Ecto neural progenitor cell (in vitro differentiated cells): ENCODE data around the gene ROPN1L.

ENCODE experiments used
- DNase-seq: peaks from one replicate; pipeline ENCODE4 v3.0.0-alpha.2; 2018; ENCODE audit warnings: low spot score

The ROPN1L gene

DNA sequence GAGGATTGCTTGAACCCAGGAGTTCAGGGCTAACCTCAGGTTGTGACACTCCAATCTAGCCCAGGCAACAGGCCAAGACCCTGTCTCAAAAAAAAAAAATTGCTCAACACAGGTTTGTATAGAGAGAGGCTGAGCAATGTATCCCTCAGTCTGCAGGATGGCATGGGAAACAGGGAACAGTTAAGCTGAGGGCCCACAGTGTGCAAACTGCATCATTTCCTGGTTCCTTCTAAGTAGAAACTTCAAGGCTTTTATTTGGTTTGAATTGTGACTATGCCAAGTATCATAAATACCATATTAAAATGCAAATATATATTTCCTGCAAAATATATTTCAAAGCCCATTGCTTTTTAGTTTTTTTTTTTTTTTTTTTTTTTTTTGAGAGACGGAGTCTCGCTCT lies 13.7 kb upstream of the ROPN1L start:
- DNase-seq, result no peak

DNA sequence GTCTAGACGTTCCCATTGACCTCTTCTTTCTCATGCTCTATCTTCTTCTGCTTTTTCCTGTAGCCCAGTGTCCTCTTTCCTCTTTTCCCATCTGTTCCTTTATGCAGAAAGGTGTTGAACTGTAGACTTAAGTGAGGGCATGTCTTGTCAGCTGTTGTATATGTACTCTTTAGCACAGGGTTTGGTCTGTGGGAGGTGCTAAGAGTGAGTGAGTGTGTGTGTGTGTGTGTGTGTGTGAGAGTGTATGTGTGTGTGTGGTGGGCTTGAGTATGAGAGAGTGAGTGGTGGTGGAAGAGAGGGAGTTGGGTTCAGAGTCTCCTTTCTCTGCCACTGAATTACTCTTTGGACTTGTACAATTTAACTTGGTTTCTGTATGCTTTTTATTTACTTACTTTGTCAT lies 10.3 kb upstream of the ROPN1L start:
- DNase-seq, result no peak

DNA sequence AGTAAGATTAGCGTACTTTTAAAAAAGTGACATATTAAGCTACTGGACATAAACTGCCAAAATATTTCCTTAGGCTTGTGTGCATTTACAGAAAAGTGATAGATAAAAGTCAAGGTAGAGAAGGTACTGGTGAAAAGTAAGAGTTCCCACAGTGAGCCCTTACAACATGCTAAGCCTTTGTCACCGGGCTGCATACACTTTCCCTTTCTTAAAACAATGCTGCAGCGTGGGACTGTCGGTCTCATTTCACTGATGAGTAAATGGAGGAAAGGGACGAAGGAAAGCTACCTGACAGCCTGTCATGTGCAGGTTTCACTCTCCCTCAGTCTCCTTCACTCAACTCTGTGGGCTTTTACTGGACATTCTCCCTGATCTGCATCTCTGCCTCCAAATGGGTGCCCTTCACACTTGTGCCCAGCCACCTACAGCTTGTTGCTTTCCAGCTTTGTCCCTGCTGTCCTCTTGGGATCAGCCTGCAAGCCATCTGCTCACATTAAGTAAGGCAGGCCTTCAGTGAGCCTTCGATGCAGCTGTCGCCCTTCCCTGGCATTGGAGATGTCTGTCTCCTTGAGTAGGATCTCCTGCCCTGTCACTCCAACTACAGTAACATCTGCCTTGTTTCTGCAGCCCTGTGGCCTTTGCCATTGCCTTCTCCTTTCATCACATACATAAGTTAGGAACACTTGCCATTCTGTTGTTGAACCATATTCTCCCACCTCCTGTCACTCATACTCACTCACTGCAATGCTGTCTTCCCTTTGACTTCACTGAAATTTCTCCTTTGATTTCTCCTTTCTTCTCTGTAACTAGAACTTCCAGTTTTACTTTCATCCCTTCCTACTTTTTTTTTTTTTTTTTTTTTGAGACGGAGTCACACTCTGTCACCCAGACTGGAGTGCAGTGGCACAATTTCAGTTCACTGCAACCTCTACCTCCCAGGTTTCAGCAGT lies 9.3 kb upstream of the ROPN1L start:
- DNase-seq, result no peak

GRCh38 chr5:10434392-10434791 lies 7.3 kb upstream of the ROPN1L start:
- no peak for DNase-seq

GRCh38 chr5:10438301-10438700 lies 3.4 kb upstream of the ROPN1L start:
- DNase-seq, result no peak

DNA sequence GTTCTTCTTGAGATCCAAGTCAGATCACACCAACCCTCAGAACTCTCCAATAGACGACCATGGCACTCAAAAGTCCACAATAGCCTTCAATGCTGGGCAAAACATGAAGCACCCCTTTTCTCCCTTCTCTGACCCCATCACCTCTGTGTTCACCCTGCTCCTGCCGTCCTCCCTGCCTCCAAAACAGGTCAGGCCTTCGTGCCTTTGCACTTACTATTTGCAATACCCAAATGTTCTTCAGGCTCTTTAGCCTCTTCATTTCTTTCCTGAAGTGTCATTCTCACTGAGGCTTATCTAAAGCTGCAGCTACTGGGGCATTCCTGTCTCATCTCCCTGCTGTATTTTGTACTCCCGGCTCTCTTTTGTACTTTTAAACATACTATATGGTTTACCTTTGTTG lies 2.0 kb upstream of the ROPN1L start:
- DNase-seq, result no peak

DNA sequence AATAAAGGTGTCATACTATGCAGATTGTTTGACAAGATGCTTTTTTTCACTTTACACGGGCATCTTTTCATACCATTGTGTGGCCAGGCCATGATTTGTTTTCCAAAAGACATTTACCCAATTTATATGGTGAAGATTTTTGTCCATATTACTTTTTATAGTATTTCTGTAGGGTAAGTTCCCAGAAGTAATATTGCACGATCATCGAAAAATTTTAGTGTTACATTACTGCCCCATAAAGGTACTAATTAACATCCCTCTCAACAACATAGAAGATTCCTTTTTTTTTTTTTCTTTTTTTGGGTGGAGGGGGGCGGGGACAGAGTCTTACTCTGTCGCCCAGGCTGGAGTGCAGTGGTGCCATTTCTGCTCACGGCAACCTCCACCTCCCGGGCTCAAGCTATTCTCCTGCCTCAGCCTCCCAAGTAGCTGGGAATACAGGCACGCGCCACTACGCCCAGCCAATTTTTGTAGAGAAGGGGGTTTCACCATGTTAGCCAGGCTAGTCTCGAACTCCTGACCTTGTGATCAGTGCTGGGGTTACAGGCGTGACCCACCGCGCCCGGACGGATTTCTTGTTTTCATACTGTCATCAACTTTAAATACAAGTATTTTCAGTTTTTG lies 1.2 kb upstream of the ROPN1L start:
- DNase-seq, result no peak

- no peak for DNase-seq
Measured at GRCh38 chr5:10441992-10442435, 335 bp downstream of the ROPN1L start.

DNA sequence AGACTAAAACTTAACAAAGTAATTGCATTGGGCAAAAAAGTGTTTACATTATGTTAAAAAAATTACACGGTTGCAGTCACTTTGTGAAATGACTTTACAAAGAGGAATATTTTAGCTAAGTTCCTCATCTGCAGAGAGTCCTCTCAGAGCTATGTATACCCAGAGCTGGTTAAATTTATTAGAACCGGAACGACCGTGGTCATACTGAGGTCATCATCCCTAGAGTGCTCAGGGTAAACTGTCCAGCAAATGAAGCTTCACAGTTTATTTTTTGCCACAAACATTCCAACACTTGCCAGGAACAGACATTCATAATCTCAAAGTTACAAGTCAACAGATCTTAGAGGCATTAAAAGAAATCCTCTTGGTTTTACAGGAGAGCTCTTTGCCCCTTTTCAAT lies 897 bp downstream of the ROPN1L start:
- DNase-seq, result no peak

- no peak for DNase-seq
Measured at GRCh38 chr5:10445352-10445751, 3.7 kb downstream of the ROPN1L start.

- no peak for DNase-seq
Measured at GRCh38 chr5:10446490-10446889, 4.8 kb downstream of the ROPN1L start.

DNA sequence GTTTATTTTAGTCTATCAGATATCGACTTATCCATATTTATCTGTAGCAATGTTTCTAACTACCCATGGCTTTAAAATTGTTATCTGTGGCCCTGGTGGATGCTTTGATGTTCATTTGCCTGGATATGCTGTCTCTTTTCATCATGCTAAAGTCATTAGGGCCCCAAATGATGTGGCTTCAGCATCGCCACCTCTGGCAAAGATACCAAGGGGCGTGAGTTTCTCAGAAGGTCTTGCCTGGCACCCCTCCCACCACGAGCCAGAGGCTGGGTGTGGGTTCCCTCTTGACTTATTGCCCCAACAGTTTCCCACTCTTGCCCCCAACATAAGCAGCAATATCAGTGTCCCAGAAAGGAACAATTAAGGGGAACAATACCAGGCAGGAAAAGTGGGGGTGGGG lies 5.4 kb downstream of the ROPN1L start:
- DNase-seq, result no peak

DNA sequence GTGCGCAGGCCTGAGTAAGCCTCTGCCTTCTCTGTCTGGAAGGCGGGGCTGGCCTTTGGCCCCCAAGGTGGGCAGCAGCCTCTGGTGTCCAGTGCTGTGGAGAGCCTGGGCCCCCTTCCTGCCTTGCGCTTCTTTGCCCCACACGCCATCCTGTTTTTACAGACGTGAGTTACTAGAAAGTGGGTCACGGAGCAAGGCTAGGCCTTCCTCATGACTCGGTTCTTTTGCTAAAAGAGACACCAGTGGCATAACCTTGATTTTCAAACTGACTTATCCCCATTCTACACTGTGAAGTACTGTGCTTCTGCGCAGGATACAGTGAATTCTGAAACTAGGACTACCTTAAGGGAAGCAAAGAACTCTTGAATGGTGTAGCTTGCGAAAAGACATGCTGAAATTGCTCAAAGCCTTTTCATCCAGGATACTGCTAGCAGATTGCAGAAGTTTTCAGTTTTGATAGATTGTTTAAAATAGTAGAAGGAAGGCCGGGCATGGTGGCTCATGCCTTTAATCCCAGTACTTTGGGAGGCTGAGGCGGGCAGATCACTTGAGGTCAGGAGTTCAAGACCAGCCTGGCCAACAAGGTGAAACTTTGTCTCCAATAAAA lies 7.2 kb downstream of the ROPN1L start:
- DNase-seq, result peak; percentile 6

- no peak for DNase-seq
Measured at GRCh38 chr5:10451137-10451824, 9.6 kb downstream of the ROPN1L start.

DNA sequence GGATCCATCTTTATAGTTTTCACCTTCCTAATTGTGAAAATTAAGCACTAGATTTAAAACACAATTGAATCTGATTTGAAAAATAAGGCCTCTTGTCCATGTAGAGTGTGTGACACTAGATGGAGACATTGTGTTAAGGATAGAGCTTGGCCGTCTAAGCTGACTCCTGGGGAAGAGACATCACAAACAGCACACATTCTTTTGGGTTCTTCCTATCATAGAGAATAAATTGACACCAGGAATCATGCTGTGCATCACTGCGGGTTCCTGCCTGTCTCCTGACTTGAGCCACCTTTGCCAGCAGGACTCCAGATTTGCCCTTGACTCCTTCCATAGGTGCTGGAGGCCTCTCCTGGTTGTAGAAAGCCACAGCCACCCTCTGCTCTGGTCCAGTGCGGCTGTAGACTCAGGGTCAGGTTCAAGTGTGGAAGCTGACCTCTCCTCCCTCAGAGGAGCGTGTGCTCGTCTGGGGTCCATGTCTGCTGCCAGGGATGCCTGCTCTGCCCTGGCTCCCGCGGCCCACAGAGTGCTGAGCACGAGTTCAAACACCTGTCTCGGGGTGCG lies 11.2 kb downstream of the ROPN1L start:
- no peak for DNase-seq

GRCh38 chr5:10453545-10453944 lies 11.9 kb downstream of the ROPN1L start:
- DNase-seq, result no peak

DNA sequence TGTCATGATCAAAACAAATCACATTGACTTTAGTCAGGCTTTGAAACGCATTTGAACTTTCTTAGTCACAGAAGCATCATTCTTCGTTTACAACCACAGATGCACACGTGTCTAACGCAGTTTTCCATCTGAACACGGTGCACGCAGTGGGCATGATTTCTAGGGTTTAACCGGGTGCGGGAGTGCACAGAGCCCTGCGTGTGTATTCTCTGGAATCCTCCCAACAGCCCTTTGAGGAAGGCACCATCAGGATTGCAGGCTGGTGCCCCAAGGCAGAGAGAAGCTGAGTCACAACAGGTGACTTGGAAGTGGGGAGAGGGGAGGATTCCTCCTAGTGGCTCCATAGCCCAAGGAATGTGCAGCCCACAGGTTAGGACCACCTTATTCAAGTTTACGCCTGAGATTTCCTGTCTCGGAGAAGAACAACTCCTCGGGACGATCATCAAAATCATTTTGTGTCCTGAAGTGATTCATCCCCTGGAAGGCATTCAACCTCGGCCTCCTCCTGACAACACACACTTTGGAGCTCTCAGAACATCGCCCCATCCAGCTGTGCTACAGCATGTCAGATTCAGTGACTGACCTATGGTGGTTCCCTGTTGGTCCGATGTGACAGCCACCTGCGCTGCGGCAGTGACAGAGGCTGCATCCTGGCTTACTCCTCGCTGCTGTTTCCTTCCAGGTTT lies 13.1 kb downstream of the ROPN1L start:
- DNase-seq, result no peak

- DNase-seq, result peak; percentile 72
Measured at GRCh38 chr5:10455277-10455670, 13.6 kb downstream of the ROPN1L start.

DNA sequence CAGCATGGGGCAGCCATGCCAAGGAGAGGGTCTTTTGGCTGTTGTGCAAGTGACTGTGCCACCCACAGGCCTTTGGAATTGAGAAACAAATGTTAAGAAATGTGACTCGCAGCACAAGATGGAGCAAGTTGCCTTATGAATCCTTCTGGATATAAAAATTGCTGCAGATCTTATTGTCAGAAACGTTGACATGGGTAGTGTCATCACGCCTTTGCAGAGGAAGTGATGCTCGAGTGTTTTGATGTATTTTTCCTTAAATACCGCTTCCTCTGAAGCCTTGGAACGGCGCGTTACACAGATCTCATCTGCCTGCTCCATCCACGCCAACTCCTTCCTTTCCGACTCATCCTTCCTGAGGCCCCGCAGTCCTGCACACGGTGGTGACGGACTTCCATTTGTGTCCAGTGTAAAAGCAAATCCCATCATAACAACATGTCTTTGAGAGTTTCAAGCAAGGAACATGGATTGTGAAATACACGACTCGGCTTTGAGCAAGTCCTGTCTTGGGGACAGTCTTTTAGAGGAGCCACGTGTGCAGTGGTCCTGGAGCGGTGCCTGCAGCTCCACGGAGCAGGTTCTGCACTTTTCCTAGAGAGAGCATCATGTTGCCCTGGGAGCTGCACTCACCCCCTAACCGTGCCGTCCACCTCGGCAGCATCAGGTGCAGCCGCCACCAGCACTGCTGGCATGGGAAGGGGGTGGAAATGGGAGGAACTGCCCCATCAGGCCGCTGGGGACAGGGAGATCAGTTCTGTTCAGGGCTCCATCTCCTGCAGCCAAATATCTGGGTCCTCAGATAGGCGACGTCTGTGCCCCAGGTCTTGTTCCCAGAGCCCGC lies 15.1 kb downstream of the ROPN1L start:
- DNase-seq, result peak; percentile 33
